Common myeloid progenitor, CD34-positive (primary cell): ENCODE measurements around the gene DDX47.

Experiments used
- CTCF ChIA-PET: fragments of 350-600 bp; sonication (Branson Sonifier 250); formaldehyde crosslinking; loops from one replicate; lab custom pipeline; 2021; ENCODE audit warnings: antibody characterized with exemption; lab: Charles Lee
- POLR2A ChIA-PET: fragments of 350-600 bp; sonication (Branson Sonifier 250); formaldehyde crosslinking; loops from one replicate; lab custom pipeline; 2021; ENCODE audit warnings: antibody characterized with exemption; lab: Charles Lee
- DNase-seq, 3 donors: peaks; one replicate each; pipeline versions ENCODE4 v3.0.0 to v3.0.0-alpha.2; 2013
- H3K27ac ChIP-seq, 2 experiments: 1 replicate in 1 of 2; 2 replicates in 1 of 2; pipeline ENCODE4 v1.7.0; 2013; ENCODE audit warnings: inconsistent platforms in 2 of 2, low read length in 2 of 2, mild to moderate bottlenecking in 2 of 2, low read depth in 1 of 2, moderate library complexity in 1 of 2; ENCODE audit not compliant: severe bottlenecking in 2 of 2, insufficient read depth in 1 of 2, poor library complexity in 1 of 2
- H3K27me3 ChIP-seq, 5 experiments: replicated peaks in 2 of 5; 1 replicate in 3 of 5; 2 replicates in 2 of 5; pipeline versions ENCODE4 v1.6.1 to v1.7.0; 2013; ENCODE audit warnings: low read length in 4 of 5, mild to moderate bottlenecking in 2 of 5, moderate library complexity in 2 of 5, inconsistent platforms in 1 of 5; ENCODE audit not compliant: insufficient read depth in 5 of 5, control insufficient read depth in 4 of 5
- H3K36me3 ChIP-seq, 4 experiments: 1 replicate in 2 of 4; 2 replicates in 2 of 4; pipeline versions ENCODE4 v1.6.1 to v1.7.0; 2013; ENCODE audit warnings: low read length in 3 of 4, control low read depth in 1 of 4, mild to moderate bottlenecking in 1 of 4; ENCODE audit not compliant: control insufficient read depth in 4 of 4, insufficient read depth in 4 of 4
- H3K4me1 ChIP-seq, 4 experiments: 1 replicate in 3 of 4; 2 replicates in 1 of 4; pipeline versions ENCODE4 v1.6.1 to v1.7.1; 2013; ENCODE audit warnings: low read length in 3 of 4, mild to moderate bottlenecking in 3 of 4, control low read depth in 1 of 4, inconsistent platforms in 1 of 4, moderate library complexity in 1 of 4; ENCODE audit not compliant: control insufficient read depth in 4 of 4, insufficient read depth in 4 of 4; ENCODE audit errors: control extremely low read depth in 1 of 4
- H3K4me3 ChIP-seq, 7 experiments: 1 replicate in 4 of 7; 2 replicates in 3 of 7; pipeline versions ENCODE4 v1.5.1 to v1.7.0; 2013; ENCODE audit warnings: mild to moderate bottlenecking in 7 of 7, low read length in 6 of 7, moderate library complexity in 6 of 7, inconsistent platforms in 2 of 7, low read depth in 2 of 7, control low read depth in 1 of 7; ENCODE audit not compliant: insufficient read depth in 4 of 7, control insufficient read depth in 1 of 7; ENCODE audit errors: extremely low read depth in 1 of 7
- H3K9me3 ChIP-seq, 5 experiments: 1 replicate in 4 of 5; 2 replicates in 1 of 5; pipeline versions ENCODE4 v1.6.1 to v1.7.1; 2013; ENCODE audit warnings: low read length in 4 of 5, mild to moderate bottlenecking in 2 of 5, inconsistent platforms in 1 of 5, low read depth in 1 of 5, moderate library complexity in 1 of 5; ENCODE audit not compliant: control insufficient read depth in 4 of 5, insufficient read depth in 2 of 5; ENCODE audit errors: control extremely low read depth in 1 of 5
- WGBS: methylation state at CpG from one replicate; pipeline ENCODE4 v1.1.5; 2013; ENCODE audit not compliant: insufficient coverage; 5-methylcytosine and 5-hydroxymethylcytosine counted together

DDX47 gene

DNA sequence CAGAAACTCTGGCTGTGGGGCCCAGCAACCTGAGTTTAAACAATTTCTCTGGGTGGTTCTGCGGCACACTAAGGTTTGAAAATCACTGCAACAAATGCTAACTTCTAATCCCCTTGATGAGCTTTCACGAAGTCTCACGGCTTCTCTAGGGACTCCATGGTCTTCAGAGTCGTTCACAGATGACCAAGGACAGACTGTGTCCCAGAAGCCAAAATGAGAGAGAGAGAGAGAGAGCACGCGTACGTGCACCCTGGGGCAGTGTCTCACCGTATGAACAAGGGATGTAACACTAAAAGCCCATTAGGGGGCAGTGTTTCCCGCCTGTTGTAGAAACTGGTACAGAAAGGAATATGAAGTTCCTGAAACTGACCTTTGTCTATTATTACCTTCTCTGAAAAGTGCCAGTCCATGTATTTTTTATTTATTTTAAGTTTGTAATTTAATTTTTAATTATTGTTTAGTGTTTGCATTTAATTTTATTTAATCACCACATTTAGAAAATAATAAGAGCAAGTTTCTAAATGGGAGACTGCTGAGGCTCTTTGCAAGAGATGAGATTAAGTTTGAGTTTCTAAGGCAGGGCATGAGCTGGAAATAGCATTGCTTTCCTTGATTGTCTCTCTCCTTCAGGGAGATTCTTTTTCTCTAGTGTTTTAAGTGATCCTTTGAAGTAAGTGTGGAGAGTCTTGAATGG is 24.3 kb upstream of the DDX47 start:
- no peaks in the 10 kb centered on the region for H3K36me3 ChIP-seq
- no peaks in the 10 kb centered on the region for H3K9me3 ChIP-seq
- ChIA-PET CTCF (interaction anchor here (0.9 to 3.1 kb wide), 14 partner anchors 9 to 423 kb away, joined by 3 to 12 read pairs (median 5); no protein-coding TSS in a partner anchor), POLR2A (interaction anchor here (1.1 kb wide), 1 partner anchor 24 kb away, joined by 3 read pairs; no protein-coding TSS in a partner anchor)
- H3K4me3 ChIP-seq, result no peak overlapping the region
- 13% methylated on average over 9 of the region's 9 CpGs for WGBS
- no peaks in the 10 kb centered on the region for H3K27me3 ChIP-seq
- no peak overlapping the region for H3K27ac ChIP-seq
- peaks cover 4 to 17% (median 12%) of the 10 kb centered on the region in 4 experiments for H3K4me1 ChIP-seq
- peak; percentile 75 to 86 (median 77) for DNase-seq

DNA sequence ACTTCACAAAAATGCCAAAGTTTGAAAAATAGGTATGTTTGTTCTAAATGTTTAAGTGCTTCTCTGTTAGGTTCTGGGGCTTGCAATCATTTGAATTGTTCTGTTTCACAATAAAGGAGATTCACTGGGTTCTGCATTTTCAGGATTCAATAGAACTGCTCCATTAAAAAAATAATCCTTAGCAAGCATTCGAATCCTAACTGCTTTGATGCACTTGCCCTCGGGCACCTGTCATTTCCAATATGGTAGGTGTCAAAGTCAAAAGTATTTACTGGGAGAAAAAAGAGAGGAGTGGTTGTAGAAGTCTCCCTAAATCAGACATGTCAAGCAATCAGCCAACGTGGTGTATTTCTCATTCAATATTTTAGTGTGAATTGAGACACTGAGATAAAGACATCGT is 22.2 kb upstream of the DDX47 start:
- DNase-seq, result no peak
- H3K4me1 ChIP-seq, result peaks cover 4 to 17% (median 12%) of the 10 kb centered on the region in 4 experiments
- no peaks in the 10 kb centered on the region for H3K9me3 ChIP-seq
- H3K27ac ChIP-seq, result no peak overlapping the region
- CTCF ChIA-PET, result no interaction called here
- H3K27me3 ChIP-seq, result no peaks in the 10 kb centered on the region
- POLR2A ChIA-PET, result no interaction called here
- H3K36me3 ChIP-seq, result no peaks in the 10 kb centered on the region
- H3K4me3 ChIP-seq, result no peak overlapping the region
- 93% methylated on average over 2 of the region's 4 CpGs for WGBS

DNA sequence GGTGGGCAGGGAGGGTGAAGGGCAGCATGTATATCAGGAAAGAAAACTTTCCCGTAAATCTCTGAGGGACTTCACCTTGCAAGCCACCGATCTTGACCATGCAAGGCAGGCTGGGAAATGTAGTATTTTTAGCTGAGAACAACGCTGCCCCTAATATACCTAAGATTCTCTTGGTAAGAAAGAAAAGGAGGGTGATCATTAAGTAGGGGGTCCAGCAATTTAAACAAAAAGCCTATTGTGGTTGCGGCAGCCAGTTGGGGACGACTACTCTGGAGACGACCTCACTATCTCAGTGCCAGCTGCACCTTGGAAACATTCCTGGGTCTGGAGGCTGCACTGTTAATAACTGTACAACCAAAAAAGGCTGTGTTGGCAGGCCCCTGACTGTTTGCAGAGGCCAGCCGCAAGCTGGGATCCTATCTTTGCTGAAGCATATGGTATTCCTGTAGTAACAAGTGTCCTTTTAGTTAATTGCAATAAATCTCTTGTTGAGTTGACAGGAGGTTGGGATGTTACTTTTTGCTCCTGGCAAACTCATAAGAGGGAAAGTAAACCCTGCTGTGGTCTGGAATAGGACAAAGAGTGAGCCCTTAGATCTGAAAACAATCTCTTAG is 21.3 kb upstream of the DDX47 start:
- Histone ChIP-seq H3K36me3 (no peaks in the 10 kb centered on the region), H3K4me1 (peaks cover 0 to 10% (median 8%) of the 10 kb centered on the region in 4 experiments), H3K4me3 (no peak overlapping the region), H3K9me3 (no peaks in the 10 kb centered on the region), H3K27me3 (no peaks in the 10 kb centered on the region), H3K27ac (no peak overlapping the region)
- ChIA-PET CTCF (interaction anchor here (1.2 kb wide), 1 partner anchor 414 kb away, joined by 3 read pairs; no protein-coding TSS in a partner anchor), POLR2A (no interaction called here)
- 87% methylated on average over 6 of the region's 7 CpGs for WGBS
- no peak for DNase-seq

DNA sequence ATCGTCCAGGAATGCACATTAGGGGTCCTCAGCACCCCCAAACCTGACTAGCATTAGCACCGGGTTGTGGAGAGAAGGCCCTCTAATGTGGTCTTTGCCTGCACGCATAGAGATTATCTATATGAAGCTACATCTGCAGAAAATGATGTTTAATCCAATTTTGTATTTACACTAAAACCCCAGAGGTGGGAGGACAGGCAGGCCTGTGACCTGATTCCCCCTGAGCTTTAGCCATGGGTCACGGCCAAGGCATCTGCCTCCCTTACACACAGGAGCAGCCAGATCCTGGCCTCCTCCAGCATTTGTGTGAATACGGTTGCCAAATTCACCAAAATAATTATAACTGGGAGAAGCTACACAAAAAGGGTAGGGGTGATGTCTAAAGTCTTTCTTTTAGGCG is 20.7 kb upstream of the DDX47 start:
- Histone ChIP-seq H3K36me3 (no peaks in the 10 kb centered on the region), H3K27me3 (no peaks in the 10 kb centered on the region), H3K4me3 (no peak overlapping the region), H3K9me3 (no peaks in the 10 kb centered on the region), H3K27ac (no peak overlapping the region), H3K4me1 (peaks cover 0 to 6% (median 2%) of the 10 kb centered on the region in 4 experiments)
- CTCF ChIA-PET, result interaction anchor here (1.1 to 1.2 kb wide), 3 partner anchors 45 to 413 kb away, joined by 3 read pairs; no protein-coding TSS in a partner anchor
- POLR2A ChIA-PET, result no interaction called here
- 100% methylated on average over 3 of the region's 6 CpGs for WGBS
- no peak for DNase-seq

DNA sequence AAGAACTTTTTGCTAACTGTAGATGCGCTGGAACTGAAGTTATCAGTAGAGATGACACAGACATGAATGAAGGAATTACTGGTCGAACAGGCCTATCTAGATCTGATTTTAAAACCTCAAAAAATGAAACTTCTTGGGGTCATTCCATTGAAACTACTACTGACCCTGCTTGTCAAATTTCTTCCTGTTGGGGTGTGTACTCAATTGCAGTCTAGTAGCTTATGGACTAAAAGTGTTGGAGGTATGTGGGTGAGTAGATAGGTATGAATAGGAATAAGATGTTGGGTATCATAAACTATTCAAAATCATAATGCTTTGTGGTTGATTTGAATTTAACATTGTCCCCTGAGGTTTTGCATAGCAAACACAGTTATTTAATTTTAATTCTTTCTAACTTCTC is 18.5 kb upstream of the DDX47 start:
- H3K4me3 ChIP-seq, result no peak overlapping the region
- 100% methylated on average over 2 of the region's 2 CpGs for WGBS
- no peak for DNase-seq
- H3K27ac ChIP-seq, result no peak overlapping the region
- no peaks in the 10 kb centered on the region for H3K9me3 ChIP-seq
- POLR2A ChIA-PET, result interaction anchor here (0.7 kb wide), 1 partner anchor 10 kb away, joined by 3 read pairs; no protein-coding TSS in a partner anchor
- no peaks in the 10 kb centered on the region for H3K27me3 ChIP-seq
- H3K4me1 ChIP-seq, result no peaks in the 10 kb centered on the region
- H3K36me3 ChIP-seq, result no peaks in the 10 kb centered on the region
- CTCF ChIA-PET, result no interaction called here

DNA sequence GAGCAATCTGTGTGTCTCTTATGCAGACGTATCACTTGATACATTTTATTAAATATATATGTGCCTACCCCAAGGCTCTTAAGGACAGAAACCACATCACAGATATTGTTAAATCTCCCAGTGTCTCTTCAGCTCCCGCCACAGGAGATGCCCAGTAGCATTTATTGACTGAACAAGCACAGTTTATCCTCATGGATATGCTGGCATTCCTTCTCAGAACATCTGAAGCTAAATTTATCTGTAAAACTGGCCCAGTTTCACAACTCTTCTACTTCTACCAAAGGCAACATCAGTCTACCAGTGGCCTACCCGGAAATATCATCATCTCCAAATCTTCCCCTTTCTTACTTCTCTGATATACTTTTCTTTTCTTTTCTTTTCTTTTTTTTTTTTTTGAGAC is 17.0 kb upstream of the DDX47 start:
- Histone ChIP-seq H3K4me3 (no peak overlapping the region), H3K4me1 (no peaks in the 10 kb centered on the region), H3K27me3 (no peaks in the 10 kb centered on the region), H3K9me3 (no peaks in the 10 kb centered on the region), H3K27ac (no peak overlapping the region), H3K36me3 (no peaks in the 10 kb centered on the region)
- DNase-seq, result no peak
- 80% methylated on average over 2 of the region's 3 CpGs for WGBS
- ChIA-PET POLR2A (no interaction called here), CTCF (interaction anchor here (2.6 kb wide), 1 partner anchor 8 kb away, joined by 12 read pairs; no protein-coding TSS in a partner anchor)
